HCT116 (cell line): ENCODE measurements around the gene ESR2. TPM values are rescaled to one million over a fixed set of nuclear protein-coding genes. Genes with fewer than 3 reads are reported as not detected.

Experiments
- ATAC-seq: fragments of 200-7000 bp; cut with Tn5 transposase; 2 replicates; pipeline ENCODE4 v1.9.1; 2020; ENCODE audit warnings: mild to moderate bottlenecking, moderate library complexity
- BruUV-seq: library from RNA; stranded (reverse); fragments of 400-500 nt; replicated peaks from 2 replicates; lab custom pipeline; 2021; lab: Mats Ljungman, UMichigan
- CTCF ChIA-PET: fragments of 300-600 bp; sonication (Branson Sonifier 250); formaldehyde crosslinking; loops from one replicate; lab custom pipeline; 2021; ENCODE audit warnings: antibody characterized with exemption; lab: Charles Lee
- POLR2A ChIA-PET: fragments of 300-600, 350-600 bp; sonication (Branson Sonifier 250); formaldehyde crosslinking; loops from one replicate; lab custom pipeline; 2021; ENCODE audit warnings: antibody characterized with exemption; lab: Charles Lee
- RAD21 ChIA-PET, 2 experiments: fragments of 300-600 bp; sonication (Branson Sonifier 250); formaldehyde crosslinking; loops; one replicate each; lab custom pipeline; 2023; ENCODE audit warnings: low total read pairs in 2 of 2; ENCODE audit not compliant: uncharacterized antibody in 2 of 2, unreplicated experiment in 2 of 2, low non-redundant PET in 1 of 2; lab: Charles Lee
- DNase-seq: peaks from one replicate; pipeline ENCODE4 v3.0.0-alpha.2; 2010; ENCODE audit warnings: low read depth, low spot score
- H2AFZ ChIP-seq: fragments of 200-600 bp; shearing (Covaris generic), sonication (generic); 2 replicates; pipeline ENCODE4 v1.6.1; 2017; ENCODE audit warnings: low read depth, mixed run types, mixed read lengths, antibody characterized with exemption, low read length; ENCODE audit not compliant: poor library complexity, severe bottlenecking
- H3K27ac ChIP-seq: 2 replicates; pipeline ENCODE4 v1.5.1; 2012; ENCODE audit warnings: low read depth, low read length
- H3K27me3 ChIP-seq: fragments of 200-600 bp; sonication (generic); 2 replicates; pipeline ENCODE4 v1.6.1; 2016; ENCODE audit warnings: mixed run types, low read length, mixed read lengths; ENCODE audit not compliant: insufficient read depth
- H3K36me3 ChIP-seq, 2 experiments: fragments of 200-500 bp in 1 of 2; fragments of 200-600 bp in 1 of 2; sonication (Bioruptor generic) in 1 of 2; sonication (generic) in 1 of 2; 2 replicates each; pipeline versions ENCODE4 v1.5.1 to v1.6.1; 2014 to 2016; ENCODE audit warnings: low read length in 2 of 2, inconsistent platforms in 1 of 2, mixed read lengths in 1 of 2, mixed run types in 1 of 2; ENCODE audit not compliant: insufficient read depth in 2 of 2, control insufficient read depth in 1 of 2
- H3K4me1 ChIP-seq, 2 experiments: fragments of 200-600 bp in 1 of 2; sonication (generic) in 1 of 2; 2 replicates each; pipeline versions ENCODE4 v1.5.1 to v1.6.1; 2012 to 2017; ENCODE audit warnings: low read length in 2 of 2, inconsistent platforms in 1 of 2, mild to moderate bottlenecking in 1 of 2, mixed read lengths in 1 of 2, mixed run types in 1 of 2, moderate library complexity in 1 of 2; ENCODE audit not compliant: insufficient read depth in 2 of 2, control insufficient read depth in 1 of 2
- H3K4me2 ChIP-seq: fragments of 200-600 bp; sonication (generic); 2 replicates; pipeline ENCODE4 v1.6.1; 2017; ENCODE audit warnings: mixed run types, low read length, mixed read lengths
- H3K4me3 ChIP-seq, 2 experiments: fragments of 200-600 bp in 1 of 2; sonication (generic) in 1 of 2; replicated peaks in 1 of 2; 2 replicates each; pipeline ENCODE4 v1.5.1; 2011 to 2016; ENCODE audit warnings: low read length in 2 of 2, control low read depth in 1 of 2, low read depth in 1 of 2, mild to moderate bottlenecking in 1 of 2, mixed read lengths in 1 of 2, mixed run types in 1 of 2
- H3K79me2 ChIP-seq: fragments of 200-600 bp; sonication (generic); 2 replicates; pipeline ENCODE4 v1.6.1; 2017; ENCODE audit warnings: mild to moderate bottlenecking, mixed run types, low read length, moderate library complexity, mixed read lengths; ENCODE audit not compliant: insufficient read depth
- H3K9ac ChIP-seq: fragments of 200-600 bp; sonication (generic); 2 replicates; pipeline ENCODE4 v1.6.1; 2016; ENCODE audit warnings: low read length, mixed read lengths
- H3K9me2 ChIP-seq: fragments of 200-600 bp; sonication (generic), shearing (Covaris generic); 2 replicates; pipeline ENCODE4 v1.6.1; 2017; ENCODE audit warnings: mixed run types, mild to moderate bottlenecking, moderate library complexity; ENCODE audit not compliant: insufficient read depth
- H3K9me3 ChIP-seq, 2 experiments: fragments of 200-500 bp in 1 of 2; fragments of 200-600 bp in 1 of 2; sonication (Bioruptor generic) in 1 of 2; sonication (generic) in 1 of 2; 2 replicates each; pipeline ENCODE4 v1.6.1; 2014 to 2017; ENCODE audit warnings: low read length in 2 of 2, mixed read lengths in 2 of 2, inconsistent platforms in 1 of 2, low read depth in 1 of 2, mild to moderate bottlenecking in 1 of 2, mixed run types in 1 of 2, moderate library complexity in 1 of 2; ENCODE audit not compliant: control insufficient read depth in 1 of 2, insufficient read depth in 1 of 2
- H4K20me1 ChIP-seq: fragments of 200-600 bp; sonication (generic), shearing (Covaris generic); 2 replicates; pipeline ENCODE4 v1.6.1; 2017; ENCODE audit warnings: mixed run types, mild to moderate bottlenecking, moderate library complexity; ENCODE audit not compliant: insufficient read depth
- CBX3 ChIP-seq: IDR thresholded peaks from 2 replicates; pipeline ENCODE4 v1.6.1; 2012; ENCODE audit warnings: low read depth
- CEBPB ChIP-seq: IDR thresholded peaks from 2 replicates; pipeline ENCODE4 v1.6.1; 2012; ENCODE audit warnings: low read depth
- EGR1 ChIP-seq: IDR thresholded peaks from 2 replicates; pipeline ENCODE4 v1.6.1; 2012; ENCODE audit warnings: low read depth
- FOSL1 ChIP-seq: IDR thresholded peaks from 2 replicates; pipeline ENCODE4 v1.6.1; 2012; ENCODE audit warnings: low read depth
- JUND ChIP-seq: IDR thresholded peaks from 2 replicates; pipeline ENCODE4 v1.6.1; 2012
- RAD21 ChIP-seq: IDR thresholded peaks from 2 replicates; pipeline ENCODE4 v1.6.1; 2012; ENCODE audit warnings: low read depth, mild to moderate bottlenecking
- SIN3A ChIP-seq: IDR thresholded peaks from 2 replicates; pipeline ENCODE4 v1.6.1; 2012; ENCODE audit warnings: low read depth
- SP1 ChIP-seq: IDR thresholded peaks from 2 replicates; pipeline ENCODE4 v1.6.1; 2012; ENCODE audit warnings: low read depth
- SRF ChIP-seq: IDR thresholded peaks from 2 replicates; pipeline ENCODE4 v1.6.1; 2012; ENCODE audit warnings: low read depth
- ZFX ChIP-seq: fragments of 450-650 bp; IDR thresholded peaks from 2 replicates; pipeline ENCODE4 v1.6.1; 2017
- ZNF274 ChIP-seq: fragments of 200-500 bp; sonication (Bioruptor generic); IDR thresholded peaks from 2 replicates; pipeline ENCODE4 v1.6.1; 2014; ENCODE audit warnings: mild to moderate bottlenecking, low read depth, low read length, inconsistent platforms
- intact Hi-C: fragments of 100-400 bp; cut with micrococcal nuclease; formaldehyde crosslinking; loops from 2 replicates; pipeline ENCODE4 v1.10.0; 2022
- total RNA-seq: library from RNA; stranded (reverse); gene quantifications from one replicate; pipeline ENCODE4 v1.2.1, GENCODE V29; 2021; ENCODE audit not compliant: unreplicated experiment
- TF ChIP-seq, protein P1 (sequence below): IDR thresholded peaks from 2 replicates; pipeline ENCODE4 v1.6.1; 2012
- TF ChIP-seq, protein P2 (sequence below), 3 experiments: fragments of 200-600 bp in 1 of 3; sonication (generic) in 1 of 3; IDR thresholded peaks in 2 of 3; conservative IDR thresholded peaks in 1 of 3; 2 replicates each; pipeline ENCODE4 v1.5.1; 2012 to 2017; ENCODE audit warnings: low read depth in 2 of 3, low read length in 2 of 3, antibody characterized with exemption in 1 of 3, borderline replicate concordance in 1 of 3, control low read depth in 1 of 3, mild to moderate bottlenecking in 1 of 3, mixed read lengths in 1 of 3, mixed run types in 1 of 3, moderate library complexity in 1 of 3; ENCODE audit not compliant: insufficient read depth in 1 of 3
- TF ChIP-seq, protein P3 (sequence below): IDR thresholded peaks from 2 replicates; pipeline ENCODE4 v1.6.1; 2012

Gene ESR2
- total RNA-seq, 1 experiment from 2014 or later = 0.32 TPM

DNA sequence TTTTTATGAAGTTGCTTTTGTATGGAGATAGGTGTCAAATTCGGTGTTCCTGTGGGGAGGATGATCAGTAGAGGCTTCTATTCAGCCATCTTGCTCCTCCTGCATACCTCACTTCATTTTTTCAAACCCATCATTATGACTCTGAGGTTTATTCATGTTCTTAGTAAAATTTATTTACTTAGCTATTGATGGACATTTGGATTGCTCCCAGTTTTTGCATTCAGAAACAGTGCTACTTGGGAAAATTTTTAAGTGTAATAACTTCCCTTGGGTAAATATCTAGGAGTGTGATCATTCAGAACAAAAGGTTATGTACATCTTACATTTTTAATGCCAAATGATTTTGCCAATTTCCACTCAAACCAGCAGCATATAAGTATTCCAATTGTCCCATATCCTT lies 233.1 kb downstream of the ESR2 start:
- Histone ChIP-seq H3K4me2 (peak overlapping the region; percentile 24), H3K36me3 (no peaks in the 10 kb centered on the region), H3K9me3 (no peaks in the 10 kb centered on the region), H3K9ac (no peak overlapping the region), H4K20me1 (no peaks in the 10 kb centered on the region), H3K79me2 (no peaks in the 10 kb centered on the region), H2AFZ (no peak overlapping the region), H3K27me3 (no peaks in the 10 kb centered on the region), H3K9me2 (no peaks in the 10 kb centered on the region), H3K27ac (no peak overlapping the region), H3K4me3 (no peak overlapping the region), H3K4me1 (peaks cover 18% of the 10 kb centered on the region in 2 experiments)
- ChIA-PET RAD21 (no interaction called here), CTCF (interaction anchor here (1.3 kb wide), 1 partner anchor 9 kb away, joined by 3 read pairs; no protein-coding TSS in a partner anchor), POLR2A (no interaction called here)
- no peak; the same call in 1 of the 2 replicates for ATAC-seq
- no peak for DNase-seq
- no TSS peak for BruUV-seq
- TF ChIP-seq FOSL1 (no peak), SRF (no peak), SP1 (no peak), ZNF274 (no peak), SIN3A (no peak), RAD21 (no peak), ZFX (no peak), EGR1 (no peak), CEBPB (no peak), CBX3 (no peak), JUND (no peak)
- TF ChIP-seq, protein P1, sequence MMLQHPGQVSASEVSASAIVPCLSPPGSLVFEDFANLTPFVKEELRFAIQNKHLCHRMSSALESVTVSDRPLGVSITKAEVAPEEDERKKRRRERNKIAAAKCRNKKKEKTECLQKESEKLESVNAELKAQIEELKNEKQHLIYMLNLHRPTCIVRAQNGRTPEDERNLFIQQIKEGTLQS = no peak
- TF ChIP-seq, protein P2, sequence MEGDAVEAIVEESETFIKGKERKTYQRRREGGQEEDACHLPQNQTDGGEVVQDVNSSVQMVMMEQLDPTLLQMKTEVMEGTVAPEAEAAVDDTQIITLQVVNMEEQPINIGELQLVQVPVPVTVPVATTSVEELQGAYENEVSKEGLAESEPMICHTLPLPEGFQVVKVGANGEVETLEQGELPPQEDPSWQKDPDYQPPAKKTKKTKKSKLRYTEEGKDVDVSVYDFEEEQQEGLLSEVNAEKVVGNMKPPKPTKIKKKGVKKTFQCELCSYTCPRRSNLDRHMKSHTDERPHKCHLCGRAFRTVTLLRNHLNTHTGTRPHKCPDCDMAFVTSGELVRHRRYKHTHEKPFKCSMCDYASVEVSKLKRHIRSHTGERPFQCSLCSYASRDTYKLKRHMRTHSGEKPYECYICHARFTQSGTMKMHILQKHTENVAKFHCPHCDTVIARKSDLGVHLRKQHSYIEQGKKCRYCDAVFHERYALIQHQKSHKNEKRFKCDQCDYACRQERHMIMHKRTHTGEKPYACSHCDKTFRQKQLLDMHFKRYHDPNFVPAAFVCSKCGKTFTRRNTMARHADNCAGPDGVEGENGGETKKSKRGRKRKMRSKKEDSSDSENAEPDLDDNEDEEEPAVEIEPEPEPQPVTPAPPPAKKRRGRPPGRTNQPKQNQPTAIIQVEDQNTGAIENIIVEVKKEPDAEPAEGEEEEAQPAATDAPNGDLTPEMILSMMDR (IDR thresholded peaks at IDR 0.05 in 2 of 3, conservative IDR thresholded peaks at IDR 0.05 in 1 of 3; ENCODE audit: borderline replicate concordance in 1 of 3, insufficient read depth in 1 of 3, low read depth in 2 of 3, low read length in 2 of 3) = no peak
- TF ChIP-seq, protein P3, sequence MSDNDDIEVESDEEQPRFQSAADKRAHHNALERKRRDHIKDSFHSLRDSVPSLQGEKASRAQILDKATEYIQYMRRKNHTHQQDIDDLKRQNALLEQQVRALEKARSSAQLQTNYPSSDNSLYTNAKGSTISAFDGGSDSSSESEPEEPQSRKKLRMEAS = no peak
- intact Hi-C loops = no loop called here
